T47D (cell line): Measurements from ENCODE around the gene ZDHHC14.
"Not testable (repeated sequence)": the region's sequence is repeated elsewhere in the genome, so short reads cannot be mapped to it uniquely, and the experiment has no call there.

Experiments used
- DNase-seq, 2 experiments: peaks; one replicate each; pipeline versions ENCODE4 v3.0.0 to v3.0.0-alpha.2; 2011 to 2012; ENCODE audit warnings: low read depth in 1 of 2, low spot score in 1 of 2
- JUND ChIP-seq: IDR thresholded peaks from 2 replicates; pipeline ENCODE4 v1.6.1; 2012; ENCODE audit warnings: low read depth
- in situ Hi-C: cut with HindIII; loops from 2 replicates; pipeline ENCODE4 v1.10.0; 2016; ENCODE audit warnings: low sequenced_read_pairs, low pct_unique_long_range_greater_than_20kb

Gene ZDHHC14

DNA sequence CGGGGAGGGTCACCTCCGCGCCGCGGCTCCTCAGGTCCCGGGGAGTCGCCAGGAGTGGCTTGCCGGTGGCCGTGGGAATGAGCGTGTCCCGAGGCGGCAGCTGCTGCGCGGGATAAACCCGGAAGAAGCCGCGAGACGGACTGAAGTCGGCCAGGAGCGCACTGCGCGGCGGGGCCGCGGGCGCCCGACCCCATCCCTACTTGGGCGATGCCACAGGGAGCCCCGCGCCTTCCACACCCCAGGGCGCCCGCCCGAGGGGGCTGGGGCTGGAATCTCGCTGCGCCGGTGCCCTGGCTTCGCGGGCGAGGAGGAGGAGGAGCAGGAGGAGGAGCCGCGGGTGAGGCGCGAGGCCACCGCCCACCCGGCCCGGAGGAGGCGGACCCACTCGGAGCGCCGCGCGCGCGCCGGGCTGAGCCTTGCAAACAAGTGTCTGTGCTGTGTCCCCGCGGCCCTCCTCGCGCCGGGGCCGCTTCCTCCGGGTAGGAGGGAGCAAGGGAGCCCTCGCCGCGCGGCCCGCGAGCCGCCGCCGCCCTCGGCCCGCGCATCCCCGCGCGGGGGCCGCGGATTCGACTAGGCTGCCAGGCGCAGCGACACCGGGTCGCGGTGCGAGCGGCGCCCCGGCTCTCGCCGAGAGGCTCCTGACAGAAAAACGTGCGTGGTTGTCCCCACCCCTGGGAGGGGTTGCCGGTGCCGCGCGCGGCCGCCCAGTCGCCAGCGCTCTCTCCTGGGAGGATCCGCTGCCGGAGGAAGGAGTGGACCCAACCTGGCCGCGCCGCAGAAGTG, at the start of gene ZDHHC14:
ZDHHC14 (plus strand) TSS at position 412 of the 783 bp plus-strand sequence.
- peak; percentile 58 to 88 for DNase-seq
- TF ChIP-seq JUND: no peak
- in situ Hi-C loops: no loop called here

DNA sequence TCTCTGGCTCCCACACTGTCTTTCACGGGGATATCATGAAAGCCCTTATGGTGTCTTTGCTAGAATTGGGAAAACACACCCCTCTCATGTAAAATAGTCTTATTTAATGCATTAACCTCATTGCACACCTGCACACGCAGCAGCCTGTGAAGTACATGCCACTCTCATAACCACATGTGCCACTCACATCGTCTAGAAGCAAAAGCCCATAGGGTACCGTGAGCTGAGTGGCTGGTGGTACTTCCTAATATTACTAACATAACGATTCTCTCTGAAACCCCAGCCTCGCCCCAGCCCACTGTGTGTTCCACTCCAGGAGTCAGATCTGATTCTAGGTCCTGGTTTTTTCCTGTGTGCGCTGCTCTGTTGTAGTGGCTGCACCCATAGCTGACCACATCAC, 48.2 kb upstream of the ZDHHC14 start:
- in situ Hi-C loops: no loop called here
- TF ChIP-seq JUND: no peak
- DNase-seq: no peak

DNA sequence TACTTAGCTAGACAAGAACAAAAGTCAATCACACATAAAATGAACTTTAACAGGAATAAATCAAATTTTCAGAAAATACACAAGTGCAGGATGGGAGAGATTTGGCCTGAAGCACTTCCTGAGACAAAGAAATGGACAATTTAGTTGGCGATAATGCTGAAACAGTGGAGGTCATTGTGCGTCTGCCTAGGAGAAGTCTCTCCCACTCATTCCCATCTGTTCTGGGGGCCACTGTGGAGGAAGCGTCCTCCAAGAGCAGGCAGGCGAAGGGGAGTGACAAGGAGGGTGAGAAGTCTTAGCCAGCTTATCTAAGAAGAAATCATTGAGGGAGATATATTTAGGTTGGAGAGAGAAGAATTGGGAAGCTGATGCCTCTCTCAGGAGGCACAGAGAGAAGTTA, 47.5 kb upstream of the ZDHHC14 start:
- in situ Hi-C loops: no loop called here
- no peak for TF ChIP-seq JUND
- no peak for DNase-seq

DNA sequence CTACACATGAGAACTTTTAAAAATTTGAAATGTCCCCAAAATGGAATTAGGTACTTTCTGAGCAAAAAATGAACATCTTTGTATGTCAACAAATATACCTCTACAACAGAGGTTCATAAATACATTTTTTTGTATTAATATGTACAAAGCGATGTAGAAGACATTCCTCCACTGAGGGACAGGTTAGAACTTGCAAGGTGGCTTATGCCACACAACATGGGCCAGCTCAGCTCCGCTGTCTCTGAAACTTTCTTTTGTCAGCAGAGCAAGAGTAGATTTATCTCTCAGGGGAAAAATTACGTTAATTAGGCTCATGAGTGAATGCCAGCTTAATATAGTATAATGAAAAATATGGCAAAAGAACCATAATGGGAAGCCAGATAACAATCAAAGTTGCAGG, 47.0 kb upstream of the ZDHHC14 start:
- no peak for TF ChIP-seq JUND
- DNase-seq: no peak
- in situ Hi-C loops: no loop called here

DNA sequence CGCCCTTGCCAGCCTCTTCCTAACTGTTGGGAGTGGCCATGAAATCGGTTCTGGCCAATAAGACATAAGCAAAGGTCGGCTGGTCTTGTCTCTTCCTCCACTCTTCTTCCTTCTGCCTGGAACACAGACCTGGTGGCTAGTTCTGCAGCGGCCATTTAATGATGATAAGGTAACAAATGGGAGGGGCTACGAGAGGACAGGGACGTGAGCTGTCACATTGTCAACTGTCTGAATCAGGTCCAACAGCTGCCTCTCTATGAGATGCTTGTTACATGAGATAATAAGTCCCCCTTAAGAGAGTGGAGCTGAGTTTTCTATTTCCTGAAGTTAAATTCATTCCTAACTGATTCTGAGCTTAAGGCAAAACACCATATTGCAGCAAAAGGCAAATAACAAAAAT, 45.2 kb upstream of the ZDHHC14 start:
- TF ChIP-seq JUND: no peak
- peak in 1 of 2 experiments; percentile 15 for DNase-seq
- in situ Hi-C loops: no loop called here

DNA sequence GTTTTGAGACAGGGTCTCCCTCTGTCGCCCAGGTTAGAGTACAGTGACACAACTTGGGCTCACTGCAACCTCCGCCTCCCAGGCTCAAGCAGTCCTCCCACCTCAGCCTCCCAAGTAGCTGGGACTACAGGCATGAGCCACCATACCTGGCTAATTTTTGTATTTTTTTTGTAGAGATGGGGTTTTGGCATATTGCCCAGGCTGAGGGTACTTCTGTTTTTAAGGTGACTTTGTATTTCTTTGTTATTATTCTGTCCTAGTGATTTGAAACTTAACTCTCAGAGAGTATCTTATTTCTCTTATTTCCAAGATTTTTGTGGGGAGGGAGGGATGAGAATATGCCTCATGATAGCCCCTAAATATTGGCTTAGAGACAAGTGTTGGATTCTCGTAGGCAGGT, 43.7 kb upstream of the ZDHHC14 start:
- in situ Hi-C loops, DNase-seq: not testable (repeated sequence)

DNA sequence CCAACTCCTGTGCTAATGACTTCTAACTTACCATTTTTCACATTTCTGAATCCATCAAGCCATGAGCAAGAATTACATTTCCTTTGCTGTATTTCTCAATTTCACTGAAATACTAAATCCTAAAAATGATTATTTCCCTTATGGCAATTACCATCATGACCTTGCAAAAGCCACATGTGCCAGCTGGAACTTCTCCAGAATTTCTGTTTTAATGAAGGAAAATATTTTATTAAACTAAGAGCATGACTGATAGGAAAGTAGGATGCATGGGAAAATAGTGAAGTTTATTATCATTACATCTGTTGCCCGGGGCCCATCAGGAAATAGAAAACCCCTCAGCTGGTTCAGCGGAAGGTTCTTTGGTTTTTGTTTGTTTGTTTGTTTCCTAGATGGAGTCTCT, 43.2 kb upstream of the ZDHHC14 start:
- in situ Hi-C loops: no loop called here
- TF ChIP-seq JUND: no peak
- DNase-seq: no peak

DNA sequence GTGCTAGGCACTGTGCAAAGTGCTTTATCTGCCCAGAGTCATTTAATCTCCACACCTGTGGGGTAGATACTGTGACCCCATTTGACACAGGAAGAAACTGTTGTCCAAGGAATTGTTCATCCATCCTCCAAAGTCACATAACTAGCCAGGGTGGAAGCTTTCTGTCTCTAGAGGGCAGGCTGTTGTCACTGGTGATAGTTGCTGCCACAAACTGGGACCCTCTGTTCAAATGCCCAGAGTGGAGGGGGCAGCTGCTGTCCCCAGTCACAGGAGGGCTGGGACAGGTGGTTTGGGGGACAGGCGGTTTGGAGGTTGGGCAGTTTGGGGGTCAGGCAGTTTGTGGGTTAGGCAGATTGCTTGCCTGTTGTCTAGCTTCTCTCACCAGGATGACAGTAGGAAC, 41.6 kb upstream of the ZDHHC14 start:
- in situ Hi-C loops: no loop called here
- DNase-seq: no peak
- TF ChIP-seq JUND: no peak

DNA sequence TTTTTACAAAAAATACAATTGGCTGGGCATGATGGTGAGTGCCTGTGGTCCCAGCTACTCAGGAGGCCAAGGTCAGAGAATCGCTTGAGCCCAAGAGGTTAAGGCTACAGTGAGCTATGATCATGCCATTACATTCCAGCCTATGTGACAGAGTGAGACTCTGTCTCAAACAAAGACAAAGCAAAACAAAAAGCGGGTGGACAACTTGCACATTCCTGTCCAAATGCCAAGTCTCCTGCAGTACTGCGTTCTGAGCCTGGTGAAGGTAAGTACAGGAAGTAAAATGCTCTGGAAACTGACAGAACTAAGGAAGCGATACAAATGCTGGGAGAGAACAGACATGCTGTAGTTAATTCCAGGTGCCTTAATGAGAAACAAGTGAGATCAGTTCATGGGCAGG, 37.3 kb upstream of the ZDHHC14 start:
- peak in 1 of 2 experiments; percentile 73 for DNase-seq
- no peak for TF ChIP-seq JUND
- in situ Hi-C loops: no loop called here

DNA sequence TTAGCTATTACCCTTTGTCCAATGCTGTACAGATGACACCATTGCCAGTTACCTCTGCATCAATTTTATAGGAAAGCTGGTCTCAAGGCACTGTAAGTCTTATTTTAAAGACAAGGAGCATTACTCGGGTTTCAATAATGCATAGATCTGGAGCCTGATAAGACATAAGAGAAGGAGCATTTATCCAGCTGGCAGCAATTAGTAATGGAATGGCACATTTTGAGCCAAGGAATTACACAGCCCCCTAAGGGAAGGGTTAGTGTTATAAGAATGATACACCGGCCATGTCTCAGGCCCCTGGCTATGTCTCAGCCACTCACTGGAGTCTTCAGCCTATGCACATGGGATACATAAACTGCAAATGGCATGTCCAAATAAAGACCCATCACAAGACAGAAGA, 34.6 kb upstream of the ZDHHC14 start:
- no peak for TF ChIP-seq JUND
- in situ Hi-C loops: no loop called here

DNA sequence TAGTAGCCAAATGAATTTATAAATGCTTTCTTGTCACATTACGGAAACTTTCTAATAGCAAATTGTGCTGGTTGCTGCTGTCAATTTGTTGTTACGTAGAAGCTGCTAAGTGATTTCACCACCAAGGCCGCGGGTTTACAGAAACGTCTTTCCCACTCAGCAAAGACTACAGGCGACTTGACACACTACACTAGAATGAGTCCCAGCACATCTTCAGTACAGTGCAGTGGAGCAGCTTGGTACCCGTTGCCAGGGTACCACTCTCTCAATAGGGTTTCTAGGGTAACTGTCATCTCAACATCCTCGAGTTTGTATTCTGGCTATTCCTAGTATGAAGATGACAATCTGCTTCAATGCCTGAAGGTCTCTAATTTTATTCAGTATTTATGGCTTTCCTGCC, 22.7 kb upstream of the ZDHHC14 start:
- no peak for DNase-seq
- no peak for TF ChIP-seq JUND
- in situ Hi-C loops: no loop called here

More for the DNA sequence above, 34.6 kb upstream of the ZDHHC14 start:
- DNase-seq: no peak

DNA sequence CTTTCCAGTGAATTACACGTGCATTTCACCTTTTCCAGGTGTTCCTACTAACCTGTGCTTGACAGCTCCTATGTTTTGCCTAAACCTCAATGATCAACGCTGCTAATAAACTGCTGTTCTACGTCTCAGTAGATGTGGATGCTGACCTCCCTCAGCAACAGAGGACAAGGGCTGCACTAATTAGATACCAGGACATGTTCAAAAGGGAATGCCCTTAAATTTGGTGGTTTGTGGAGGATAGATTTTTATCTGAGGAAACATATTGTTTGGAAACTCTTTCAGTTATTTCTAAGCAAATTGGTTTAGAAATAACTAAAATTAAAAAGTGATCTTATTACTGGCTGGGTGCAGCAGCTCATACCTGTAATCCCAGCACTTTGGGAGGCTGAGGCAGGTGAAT, 19.1 kb upstream of the ZDHHC14 start:
- in situ Hi-C loops: no loop called here
- DNase-seq: no peak
- TF ChIP-seq JUND: no peak

DNA sequence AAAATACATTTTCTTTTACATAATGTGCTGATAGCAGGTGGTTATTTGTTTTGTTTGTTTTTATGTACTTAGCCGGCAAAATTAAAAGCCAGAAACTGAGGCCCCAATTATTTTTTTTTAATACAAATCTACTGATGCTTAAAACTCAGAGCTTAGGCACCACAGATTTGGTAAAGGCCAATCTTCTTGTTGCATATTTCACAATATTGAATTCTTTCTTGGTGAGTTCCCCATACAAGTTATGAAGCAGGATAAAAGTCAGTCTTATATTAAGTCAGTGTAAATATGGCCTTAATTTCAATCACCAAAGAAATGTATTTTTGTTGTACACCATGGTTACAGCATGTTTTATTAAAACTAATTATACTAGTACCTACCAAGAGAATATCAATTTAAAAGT, 16.3 kb upstream of the ZDHHC14 start:
- no peak for TF ChIP-seq JUND
- in situ Hi-C loops: no loop called here
- no peak for DNase-seq

DNA sequence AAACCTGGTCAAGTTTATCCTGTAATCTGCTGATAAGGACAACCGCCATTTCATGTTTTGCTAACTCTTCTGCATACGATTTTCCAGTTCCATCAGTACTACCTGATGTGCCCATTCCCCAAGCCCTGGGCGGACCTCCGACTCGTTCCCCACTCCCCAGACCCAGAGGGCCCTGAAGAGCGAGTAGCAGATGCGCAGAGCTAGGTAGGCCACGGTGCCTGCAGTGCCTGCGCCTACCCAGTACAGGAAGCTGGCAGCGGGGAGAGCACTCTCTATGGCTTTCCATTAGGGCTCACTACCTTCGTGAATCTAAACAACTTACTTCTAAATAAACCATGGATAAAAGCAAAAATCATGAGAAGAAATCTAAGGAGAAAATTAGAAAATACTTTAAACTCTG, 14.3 kb upstream of the ZDHHC14 start:
- no peak for TF ChIP-seq JUND
- DNase-seq: no peak
- in situ Hi-C loops: no loop called here
